DOHH2 (cell line): ENCODE results near the gene NKX1-2.

Source experiments
- EZH2phosphoT487 ChIP-seq: fragments of 200-600 bp; sonication (generic); IDR thresholded peaks from 2 replicates; pipeline ENCODE4 v1.6.1; 2017; ENCODE audit warnings: borderline replicate concordance, mild to moderate bottlenecking, antibody characterized with exemption, low read length, moderate library complexity, mixed read lengths
- TF ChIP-seq, protein P1 (sequence below): fragments of 200-600 bp; sonication (generic); IDR thresholded peaks from one replicate; pipeline ENCODE4 v1.5.1; 2014; ENCODE audit warnings: antibody characterized with exemption, mild to moderate bottlenecking, low read depth, low read length; ENCODE audit not compliant: poor library complexity, severe bottlenecking

DNA sequence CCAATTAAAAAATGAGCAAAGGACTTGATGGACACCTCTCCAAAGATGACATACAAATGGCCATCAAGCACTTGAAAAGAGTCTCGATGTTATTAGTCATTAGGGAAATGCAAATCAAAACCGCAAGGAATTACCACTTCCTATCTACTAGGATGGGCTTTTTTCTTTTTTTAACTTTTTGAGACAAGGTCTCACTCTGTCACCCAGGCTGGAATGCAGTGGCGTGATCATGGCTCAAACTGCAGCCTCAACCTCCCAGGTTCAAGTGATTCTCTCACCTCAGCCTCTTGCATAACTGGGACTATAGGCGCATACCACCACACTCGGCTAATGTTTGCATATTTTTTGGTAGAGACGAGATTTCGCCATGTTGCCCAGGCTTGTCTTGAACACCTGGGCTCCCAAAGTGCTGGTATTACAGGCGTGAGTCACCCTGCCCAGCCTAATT is 13.6 kb downstream of the NKX1-2 start:
- TF ChIP-seq, protein P1, sequence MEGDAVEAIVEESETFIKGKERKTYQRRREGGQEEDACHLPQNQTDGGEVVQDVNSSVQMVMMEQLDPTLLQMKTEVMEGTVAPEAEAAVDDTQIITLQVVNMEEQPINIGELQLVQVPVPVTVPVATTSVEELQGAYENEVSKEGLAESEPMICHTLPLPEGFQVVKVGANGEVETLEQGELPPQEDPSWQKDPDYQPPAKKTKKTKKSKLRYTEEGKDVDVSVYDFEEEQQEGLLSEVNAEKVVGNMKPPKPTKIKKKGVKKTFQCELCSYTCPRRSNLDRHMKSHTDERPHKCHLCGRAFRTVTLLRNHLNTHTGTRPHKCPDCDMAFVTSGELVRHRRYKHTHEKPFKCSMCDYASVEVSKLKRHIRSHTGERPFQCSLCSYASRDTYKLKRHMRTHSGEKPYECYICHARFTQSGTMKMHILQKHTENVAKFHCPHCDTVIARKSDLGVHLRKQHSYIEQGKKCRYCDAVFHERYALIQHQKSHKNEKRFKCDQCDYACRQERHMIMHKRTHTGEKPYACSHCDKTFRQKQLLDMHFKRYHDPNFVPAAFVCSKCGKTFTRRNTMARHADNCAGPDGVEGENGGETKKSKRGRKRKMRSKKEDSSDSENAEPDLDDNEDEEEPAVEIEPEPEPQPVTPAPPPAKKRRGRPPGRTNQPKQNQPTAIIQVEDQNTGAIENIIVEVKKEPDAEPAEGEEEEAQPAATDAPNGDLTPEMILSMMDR, result no peak
- TF ChIP-seq EZH2phosphoT487, result no peak
